Activated CD4-positive, alpha-beta T cell treated with anti-CD3 and anti-CD28 coated beads, Interleukin-2, Interleukin-4, amounts not matched to agents 100 ng/mL and 50 ng/mL, durations not matched to agents 16 hours and 8 hours (primary cell): ENCODE data around the gene SLC35D3.
"Not testable (repeated sequence)": the region's sequence is repeated elsewhere in the genome, so short reads cannot be mapped to it uniquely, and the experiment has no call there.

Experiments used
- DNase-seq: peaks from one replicate; pipeline ENCODE4 v3.0.0-alpha.2; 2020; ENCODE audit warnings: low spot score

SLC35D3 gene, protein sequence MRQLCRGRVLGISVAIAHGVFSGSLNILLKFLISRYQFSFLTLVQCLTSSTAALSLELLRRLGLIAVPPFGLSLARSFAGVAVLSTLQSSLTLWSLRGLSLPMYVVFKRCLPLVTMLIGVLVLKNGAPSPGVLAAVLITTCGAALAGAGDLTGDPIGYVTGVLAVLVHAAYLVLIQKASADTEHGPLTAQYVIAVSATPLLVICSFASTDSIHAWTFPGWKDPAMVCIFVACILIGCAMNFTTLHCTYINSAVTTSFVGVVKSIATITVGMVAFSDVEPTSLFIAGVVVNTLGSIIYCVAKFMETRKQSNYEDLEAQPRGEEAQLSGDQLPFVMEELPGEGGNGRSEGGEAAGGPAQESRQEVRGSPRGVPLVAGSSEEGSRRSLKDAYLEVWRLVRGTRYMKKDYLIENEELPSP

GRCh38 chr6:136921936-136922684 is at the start of gene SLC35D3:
TSS of gene SLC35D3 (plus strand) at chr6:136922301. CDS start at chr6:136922429, 128 bp downstream.
- DNase-seq, result no peak

DNA sequence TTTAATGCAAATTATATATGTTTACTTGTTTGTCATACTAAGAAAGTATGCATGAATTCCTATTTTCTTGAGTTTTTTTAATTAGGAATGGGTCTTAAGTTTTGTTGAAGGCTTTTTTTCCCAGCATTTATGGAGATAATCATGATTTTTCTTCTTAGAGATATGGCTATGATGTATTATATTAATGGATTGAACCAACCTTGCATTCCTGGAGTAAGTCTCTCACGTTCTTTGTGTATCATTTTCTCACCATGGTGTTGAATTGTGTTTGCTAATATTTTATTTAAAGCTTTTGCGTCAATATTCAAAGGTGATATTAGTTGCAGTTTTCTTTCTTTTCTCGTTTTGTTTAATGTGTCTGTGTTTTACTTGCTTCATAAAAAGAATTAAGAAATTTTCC is 48.4 kb upstream of the SLC35D3 start:
- DNase-seq, result no peak

DNA sequence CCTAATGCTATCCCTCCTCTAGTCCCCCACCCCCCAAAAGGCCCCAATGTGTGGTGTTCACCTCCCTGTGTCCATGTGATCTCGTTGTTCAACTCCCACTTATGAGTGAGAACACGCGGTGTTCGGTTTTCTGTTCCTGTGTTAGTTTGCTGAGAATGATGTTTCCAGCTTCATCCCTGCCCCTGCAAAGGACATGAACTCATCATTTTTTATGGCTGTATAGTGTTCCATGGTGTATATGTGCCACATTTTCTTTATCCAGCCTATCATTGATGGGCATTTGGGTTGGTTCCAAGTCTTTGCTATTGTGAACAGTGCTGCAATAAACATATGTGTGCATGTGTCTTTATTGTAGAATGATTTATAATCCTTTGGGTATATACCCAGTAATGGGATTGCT is 45.6 kb upstream of the SLC35D3 start:
- not testable (repeated sequence) for DNase-seq

DNA sequence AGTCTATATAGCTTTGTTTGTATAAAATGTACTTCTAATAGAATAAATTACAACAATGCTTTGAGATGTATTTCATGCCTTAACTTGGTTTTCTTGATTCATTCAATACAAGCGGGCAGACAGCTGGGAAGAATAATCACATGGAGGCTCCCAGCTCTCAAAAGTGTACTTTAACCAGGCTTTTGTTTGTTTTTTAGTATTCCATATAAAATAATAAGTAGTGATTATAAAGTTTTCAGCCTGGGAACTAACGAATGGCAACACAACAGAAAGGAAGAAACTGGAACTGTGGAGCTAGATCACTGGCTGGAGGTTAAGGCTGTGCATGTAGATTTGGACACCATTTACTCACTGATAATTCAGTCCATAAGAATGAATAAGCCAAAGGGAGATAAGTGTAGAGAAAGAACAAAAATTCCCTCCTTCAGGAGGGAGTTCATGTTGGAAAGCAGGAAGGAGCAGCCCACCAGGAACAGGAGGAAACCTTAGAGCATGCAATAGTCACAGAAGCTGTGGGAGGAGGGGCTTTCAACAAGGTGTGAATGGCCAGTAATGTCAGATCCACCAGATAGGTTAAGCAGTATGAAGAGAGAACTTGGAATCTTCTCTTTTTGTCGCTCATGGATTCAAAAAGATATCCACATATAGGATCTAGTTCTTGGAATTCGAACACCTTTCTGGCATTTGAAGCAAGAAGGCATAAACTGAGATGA is 41.2 kb upstream of the SLC35D3 start:
- DNase-seq, result no peak

DNA sequence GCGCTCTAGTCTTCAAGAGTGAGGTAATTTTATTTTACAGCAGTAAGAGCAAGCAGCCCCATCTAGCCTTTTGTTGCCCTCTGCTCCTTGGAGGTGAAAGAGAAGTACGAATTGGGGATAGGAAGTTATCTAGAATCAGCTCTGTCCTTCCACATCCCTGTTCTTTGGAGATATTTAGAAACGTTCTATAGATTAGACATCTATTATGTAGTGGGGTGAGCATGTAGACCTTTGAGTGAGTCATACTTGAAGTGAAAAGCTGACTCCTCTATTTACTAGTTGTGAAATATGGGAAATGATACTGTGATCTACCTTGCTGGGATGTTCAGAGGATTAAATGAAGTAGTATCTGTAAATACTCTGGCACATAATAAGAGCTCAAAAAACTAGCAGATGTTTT is 36.0 kb upstream of the SLC35D3 start:
- peak; percentile 7 for DNase-seq

DNA sequence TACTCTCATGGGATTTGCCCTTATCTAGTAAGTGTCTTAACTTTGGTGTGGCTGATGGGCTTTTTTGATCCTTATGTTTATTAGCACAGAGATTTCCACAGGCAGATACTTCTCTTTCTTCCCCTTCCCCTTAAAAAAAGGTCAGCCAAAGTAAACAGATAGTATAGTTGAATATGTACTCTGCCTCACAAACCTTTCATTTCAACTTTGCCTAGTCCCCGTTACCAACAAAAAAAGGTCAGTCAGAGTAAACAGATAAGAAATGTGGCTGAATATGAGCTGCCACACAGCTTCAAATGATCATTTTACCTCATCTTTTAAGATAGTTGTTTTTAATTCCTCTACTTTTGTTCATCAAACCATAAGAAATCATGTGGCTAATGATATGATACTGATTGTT is 34.1 kb upstream of the SLC35D3 start:
- no peak for DNase-seq

GRCh38 chr6:136889271-136890193 is 32.6 kb upstream of the SLC35D3 start:
- no peak for DNase-seq

DNA sequence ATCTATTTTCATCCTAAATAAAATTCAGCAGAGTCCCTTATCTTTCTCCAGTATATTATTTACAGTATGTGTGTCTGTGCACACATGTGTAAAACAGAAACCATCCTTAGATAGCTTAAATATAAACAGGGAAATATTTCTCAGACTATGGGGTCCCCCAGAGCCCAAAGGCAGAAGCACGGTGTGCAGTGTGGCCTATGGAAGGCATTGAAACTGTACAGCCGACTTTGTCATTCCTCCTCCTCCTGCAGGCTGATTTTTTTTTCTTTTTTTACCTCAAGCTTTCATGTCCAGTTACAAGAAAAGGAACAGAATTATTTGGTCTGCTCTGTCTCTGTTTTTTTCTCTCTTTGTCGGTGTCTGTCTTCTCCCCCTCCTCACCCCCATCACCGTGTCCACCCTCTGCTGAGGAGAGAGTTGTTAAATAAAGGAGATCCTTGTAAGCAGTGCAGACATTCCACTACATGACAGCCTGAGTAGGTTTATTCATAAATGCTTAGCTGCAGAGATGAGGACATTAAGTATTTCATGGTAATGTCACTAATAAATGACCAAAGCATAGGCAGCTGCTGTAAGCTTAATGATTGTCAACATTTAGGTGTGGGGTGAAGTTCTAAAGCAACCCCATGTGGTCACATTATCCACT is 31.8 kb upstream of the SLC35D3 start:
- DNase-seq, result no peak

- DNase-seq, result peak; percentile 11
Measured at GRCh38 chr6:136890986-136891385, 31.1 kb upstream of the SLC35D3 start.

- no peak for DNase-seq
Measured at GRCh38 chr6:136893187-136893586, 28.9 kb upstream of the SLC35D3 start.

DNA sequence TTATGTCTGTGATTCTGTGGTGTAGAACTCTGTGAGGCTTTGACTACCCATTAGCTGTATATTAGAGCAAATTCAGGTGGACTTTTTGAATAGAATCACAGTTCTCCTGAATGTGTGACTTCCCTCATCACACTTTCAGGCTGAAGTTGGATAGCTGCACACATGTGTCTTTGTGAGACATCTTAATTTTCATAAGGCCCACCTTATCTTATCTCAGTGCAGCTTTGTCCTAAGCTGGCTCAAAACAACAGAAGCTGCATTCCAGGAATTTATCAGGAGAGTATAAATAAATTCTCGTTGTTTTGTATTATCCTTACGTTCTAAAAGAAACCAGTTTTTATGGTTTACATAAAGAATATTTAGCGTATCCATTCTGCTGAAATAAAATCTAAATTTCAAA is 26.2 kb upstream of the SLC35D3 start:
- DNase-seq, result no peak

DNA sequence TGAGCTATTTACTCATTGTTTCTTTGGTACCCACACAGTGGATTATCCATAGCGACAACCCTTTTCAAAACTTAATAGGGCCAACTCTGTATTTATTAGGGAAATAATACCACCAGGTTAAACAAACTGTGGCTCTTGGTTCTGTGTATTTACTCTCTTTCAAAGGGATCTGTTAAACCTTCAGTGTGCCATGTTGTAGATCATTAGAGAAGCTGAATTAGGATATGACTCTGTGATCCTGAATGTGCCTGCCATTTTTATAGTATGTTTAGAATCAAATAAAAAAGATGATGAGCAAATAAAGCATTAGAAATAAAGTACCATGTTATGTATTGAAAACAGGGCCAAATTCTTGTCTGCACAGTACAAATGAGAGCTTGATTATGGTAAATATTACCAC is 25.0 kb upstream of the SLC35D3 start:
- no peak for DNase-seq

DNA sequence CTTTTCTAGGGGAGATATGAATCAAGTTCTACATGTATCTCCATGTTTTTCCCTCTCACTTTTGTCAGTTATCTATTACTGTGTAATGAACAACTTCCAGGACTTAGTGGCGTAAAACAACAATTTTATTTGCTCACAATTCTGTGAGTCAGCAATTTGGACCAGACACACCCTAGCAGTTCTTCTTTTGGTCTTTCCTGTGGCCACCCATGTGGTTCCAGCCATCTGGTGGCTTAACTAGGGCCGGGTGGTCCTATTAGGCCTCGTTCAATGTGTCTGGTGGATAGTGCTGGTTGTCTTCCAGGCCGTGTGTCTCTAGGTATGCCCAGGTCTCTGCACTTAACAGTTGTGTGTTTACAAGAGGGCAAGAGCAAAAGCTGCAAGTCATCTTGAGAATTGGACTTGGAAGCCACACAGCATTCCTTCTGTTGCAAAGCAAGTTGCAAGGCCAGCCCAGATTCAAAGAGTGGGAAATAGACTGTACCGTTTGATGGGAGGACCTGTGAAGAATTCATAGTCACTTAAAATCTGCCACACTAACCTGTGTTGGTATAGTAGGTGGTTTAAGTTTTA is 20.8 kb upstream of the SLC35D3 start:
- DNase-seq, result no peak

- DNase-seq, result not testable (repeated sequence)
Measured at GRCh38 chr6:136904477-136904876, 17.6 kb upstream of the SLC35D3 start.

DNA sequence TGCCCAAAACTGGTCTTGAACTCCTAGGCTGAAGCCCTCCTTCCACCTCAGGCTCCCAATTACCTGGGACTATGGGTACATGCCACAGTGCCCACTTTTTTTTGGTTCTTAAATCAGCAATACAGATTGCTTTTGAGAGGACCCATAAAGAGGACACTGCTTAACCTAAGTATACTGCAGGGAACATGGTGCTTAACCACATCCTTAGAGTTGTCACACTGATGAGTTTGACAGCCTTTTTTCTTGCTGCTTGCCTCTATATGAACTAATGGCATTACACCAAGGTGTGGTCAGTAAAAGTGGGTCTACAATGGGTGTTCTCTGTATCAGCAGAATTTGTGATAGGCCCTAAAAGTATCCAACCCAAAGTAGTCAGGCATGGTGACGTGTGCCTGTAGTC is 7.2 kb upstream of the SLC35D3 start:
- no peak for DNase-seq

GRCh38 chr6:136918706-136919105 is 3.4 kb upstream of the SLC35D3 start:
- no peak for DNase-seq

- DNase-seq, result no peak
Measured at GRCh38 chr6:136920216-136920615, 1.9 kb upstream of the SLC35D3 start.

- DNase-seq, result peak; percentile 14
Measured at GRCh38 chr6:136920671-136921380, 1.3 kb upstream of the SLC35D3 start.

- DNase-seq, result no peak
Measured at GRCh38 chr6:136921381-136921935, 643 bp upstream of the SLC35D3 start.

DNA sequence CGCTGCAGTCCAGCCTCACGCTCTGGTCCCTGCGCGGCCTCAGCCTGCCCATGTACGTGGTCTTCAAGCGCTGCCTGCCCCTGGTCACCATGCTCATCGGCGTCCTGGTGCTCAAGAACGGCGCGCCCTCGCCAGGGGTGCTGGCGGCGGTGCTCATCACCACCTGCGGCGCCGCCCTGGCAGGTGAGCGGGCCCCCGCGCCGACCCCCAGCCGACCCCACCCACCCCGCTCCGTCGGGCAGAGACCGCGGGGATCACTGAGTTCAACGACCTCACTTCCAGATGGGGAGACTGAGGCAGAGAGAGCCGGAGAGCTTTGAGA is 545 bp downstream of the SLC35D3 start:
- no peak for DNase-seq
